Hepatic stellate cell (primary cell): Measurements from ENCODE around the gene USP49.

Experiments
- DNase-seq: peaks from one replicate; pipeline ENCODE4 v3.0.0; 2011; ENCODE audit warnings: low spot score

Gene USP49

GRCh38 chr6:41756354-41756753, 138.8 kb downstream of the USP49 start:
- no peak for DNase-seq

- no peak for DNase-seq
Observed at GRCh38 chr6:41755895-41756294, 139.3 kb downstream of the USP49 start.

DNA sequence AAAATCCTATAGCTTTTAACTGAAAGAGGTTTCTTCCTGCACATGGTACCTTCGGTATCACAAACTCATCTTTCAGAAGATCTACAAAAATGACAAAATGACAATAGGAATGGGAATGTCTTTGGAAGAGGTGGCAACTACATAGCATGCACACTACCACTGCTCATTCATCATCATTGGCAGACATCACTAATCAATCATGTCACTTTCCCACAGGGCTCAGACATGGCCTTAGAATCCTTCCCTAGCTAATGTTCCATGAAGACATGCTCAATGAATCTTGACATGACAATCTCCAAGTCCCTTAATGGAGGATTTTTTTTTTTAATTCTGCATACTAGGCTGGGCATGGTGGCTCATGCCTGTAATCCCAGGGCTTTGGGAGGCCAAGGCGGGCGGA, 144.8 kb downstream of the USP49 start:
- no peak for DNase-seq

DNA sequence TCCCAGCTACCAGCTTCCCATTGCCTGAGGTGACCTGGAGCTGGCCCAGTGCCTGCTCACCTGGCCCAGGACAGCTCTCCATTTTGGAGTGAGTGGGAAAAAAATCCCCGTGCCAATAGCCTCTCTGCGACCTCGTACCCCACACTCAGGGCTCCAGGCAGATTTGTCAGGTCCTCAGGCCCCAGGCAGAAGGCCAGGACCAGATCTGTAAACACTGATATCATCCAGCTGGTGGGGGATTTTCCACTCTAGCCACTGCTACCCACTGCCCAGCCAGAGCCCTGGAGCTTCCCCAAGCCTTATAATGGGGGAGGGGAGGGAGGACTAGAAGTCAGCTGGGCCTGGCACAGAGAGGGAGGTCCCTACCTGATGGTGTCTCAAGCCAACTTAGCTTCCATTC, 146.6 kb downstream of the USP49 start:
- no peak for DNase-seq

DNA sequence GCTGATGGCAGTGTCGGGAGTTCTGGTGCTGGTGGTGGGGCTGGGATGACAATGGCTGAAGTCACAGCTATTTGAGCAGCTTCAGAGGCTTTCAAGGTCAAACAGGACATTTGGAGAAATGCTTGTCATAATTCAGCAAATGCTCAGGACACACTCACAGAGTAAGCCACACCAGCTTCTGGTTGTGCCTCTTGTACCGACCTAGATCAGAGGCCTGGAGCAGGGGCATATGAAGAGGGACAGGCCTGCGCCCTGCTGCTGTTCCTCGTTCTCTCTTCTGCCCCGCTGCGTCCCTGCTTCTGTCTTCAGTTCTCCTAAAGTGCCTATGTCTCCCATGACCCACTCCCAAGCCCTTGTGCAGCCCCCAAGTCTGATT, 147.1 kb downstream of the USP49 start:
- no peak for DNase-seq

DNA sequence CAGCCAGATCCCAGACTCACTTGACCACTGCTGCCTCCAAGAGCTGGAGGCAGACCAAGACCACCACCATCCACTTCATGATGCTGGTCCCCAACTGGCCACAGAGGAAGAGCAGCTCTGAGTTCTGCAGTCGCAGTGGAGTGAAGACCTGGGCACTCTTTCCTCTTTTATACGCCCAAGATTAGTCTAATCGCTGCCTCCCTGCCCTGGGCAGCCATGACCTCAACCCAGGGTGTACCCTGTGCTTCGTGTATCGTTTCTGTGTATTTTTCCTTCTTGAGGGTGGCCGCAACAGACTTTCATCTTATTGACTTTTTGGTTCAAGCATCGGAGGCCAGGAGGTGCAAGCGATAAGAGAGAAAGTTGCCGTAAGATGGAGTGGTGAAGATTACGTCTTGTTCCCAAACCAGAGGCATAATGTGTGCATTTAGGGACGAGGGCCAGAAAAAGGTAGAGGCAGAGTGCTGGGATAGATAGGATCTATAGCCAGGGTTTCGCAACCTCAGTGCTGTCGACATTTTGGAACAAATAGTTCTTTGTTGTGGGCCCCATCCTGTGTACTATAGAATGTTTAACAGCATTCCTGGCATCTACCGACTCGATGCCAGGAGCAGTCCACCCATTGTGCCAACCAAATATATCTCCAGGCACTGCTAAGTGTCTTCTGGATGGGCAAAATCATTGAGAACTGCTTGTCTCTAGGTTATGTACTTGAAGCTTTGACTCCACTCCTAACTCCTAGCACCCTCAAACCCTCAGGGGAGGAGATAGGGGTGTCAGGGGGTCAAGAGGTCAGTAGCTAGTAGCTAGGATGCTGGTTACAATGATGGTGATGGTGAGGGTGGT, 147.7 kb downstream of the USP49 start, which contains the start of gene PGC:
TSS of gene PGC (minus strand) at position 142 of the 846 bp plus-strand sequence. CDS start at position 79, 63 bp downstream.
- DNase-seq = no peak

GRCh38 chr6:41746107-41746506, 149.1 kb downstream of the USP49 start:
- no peak for DNase-seq

DNA sequence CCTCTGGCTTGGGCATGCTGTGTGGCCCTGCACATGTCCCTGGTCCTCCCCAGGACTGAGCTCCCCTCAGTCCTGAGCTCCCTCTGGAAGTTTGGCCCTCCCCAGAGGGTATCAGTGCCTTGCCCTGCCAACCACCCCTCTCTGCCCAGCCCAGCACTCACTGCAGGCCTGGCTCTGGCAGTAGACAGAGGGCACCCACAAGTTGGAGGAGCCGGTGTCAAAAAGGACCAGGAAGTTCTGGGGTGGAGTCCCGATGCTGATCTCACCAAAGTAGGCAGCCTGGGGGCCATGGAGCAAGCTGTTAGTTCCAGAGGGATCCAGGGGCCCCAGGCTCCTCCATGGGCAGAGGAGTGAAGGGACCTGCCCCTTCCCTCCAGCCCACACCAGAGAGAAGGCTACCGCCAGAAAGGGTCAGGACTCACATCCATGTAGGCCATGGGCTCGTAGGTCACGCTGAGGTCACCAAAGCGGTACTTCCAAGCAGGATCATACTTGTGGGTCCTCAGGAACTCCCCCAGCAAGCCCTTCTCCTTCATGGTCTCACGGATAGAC, 150.9 kb downstream of the USP49 start:
- DNase-seq = no peak

DNA sequence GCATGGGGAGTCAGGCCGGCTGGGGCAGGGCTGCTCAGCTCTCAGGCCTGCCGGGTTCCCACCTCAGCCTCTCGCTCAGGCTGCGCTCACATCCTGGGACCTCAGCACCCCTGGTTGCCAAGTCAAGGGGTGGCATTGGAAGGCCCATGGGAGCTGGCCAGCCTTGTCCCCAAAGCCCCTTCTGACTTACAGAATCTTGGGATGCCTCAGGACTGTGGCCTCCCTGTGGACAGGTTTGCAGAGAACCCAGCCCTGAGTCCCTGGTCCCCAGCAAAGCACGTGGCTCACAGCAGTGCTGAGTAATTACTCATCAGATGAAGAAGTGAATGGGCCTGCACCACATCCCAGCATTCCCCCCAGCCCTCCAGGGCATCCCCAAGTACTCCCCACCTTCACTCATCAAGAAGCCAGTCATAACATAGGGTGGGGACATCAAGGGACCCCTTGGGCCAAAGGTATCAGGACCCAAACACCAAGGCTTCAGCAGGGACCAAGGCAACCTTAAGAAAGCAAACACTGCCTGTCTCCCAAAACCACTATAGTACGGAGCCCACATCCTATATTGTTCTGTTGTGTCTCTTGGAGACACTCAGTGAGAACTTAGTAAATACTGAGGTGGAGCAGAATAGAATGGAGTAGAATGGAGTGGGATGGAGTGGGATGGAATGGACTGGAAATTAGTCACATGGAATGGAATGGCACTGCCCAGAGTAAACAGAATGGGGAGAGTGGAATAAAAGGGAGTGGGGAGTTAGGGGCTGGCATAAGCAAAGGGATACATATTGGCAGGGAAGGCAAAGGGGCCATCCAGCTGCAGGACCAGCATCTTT, 151.6 kb downstream of the USP49 start:
- DNase-seq = no peak

- DNase-seq = no peak
Observed at GRCh38 chr6:41741625-41742490, 153.3 kb downstream of the USP49 start.

DNA sequence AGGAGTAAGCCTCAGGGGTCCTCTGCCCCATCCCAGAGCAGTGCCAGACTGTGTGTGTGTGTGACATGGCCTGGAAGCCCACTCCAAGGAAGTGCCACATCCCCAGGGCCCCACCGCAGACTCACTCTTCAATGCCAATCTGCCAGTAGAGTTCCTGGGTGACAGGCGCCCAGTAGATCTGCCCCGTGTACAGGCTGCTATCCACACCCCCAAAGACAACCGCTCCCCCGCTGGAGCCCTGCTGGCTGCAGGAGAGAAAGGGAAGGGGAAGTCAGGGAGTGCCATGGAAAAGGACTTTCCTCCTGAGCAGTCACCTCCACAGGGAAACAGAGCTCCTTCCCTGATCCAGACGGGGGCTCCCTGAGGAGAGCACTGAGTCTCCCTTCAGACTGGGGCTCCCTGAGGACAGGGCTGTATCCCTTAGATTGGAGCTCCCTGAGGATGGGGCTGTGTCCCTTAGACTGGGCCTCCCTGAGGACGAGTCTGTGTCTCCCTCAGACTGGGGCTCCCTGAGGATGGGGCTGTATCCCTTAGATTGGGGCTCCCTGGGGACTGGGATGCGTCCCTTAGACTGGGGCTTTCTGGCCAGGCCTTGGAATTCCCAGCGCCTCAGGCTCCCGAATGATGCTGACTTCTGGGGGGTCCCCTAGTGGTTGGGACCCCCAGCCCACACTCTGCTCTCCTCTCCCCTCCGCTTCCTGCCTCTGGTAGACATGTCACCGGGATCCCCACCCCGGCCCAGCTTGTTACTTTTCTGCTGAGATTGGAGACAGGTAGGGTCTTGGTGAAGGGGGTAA, 154.6 kb downstream of the USP49 start:
- no peak for DNase-seq
